GM12891 (cell line): ENCODE data around the gene TRAPPC3.

ENCODE experiments used
- PAX5 ChIP-seq: IDR thresholded peaks from 2 replicates; pipeline ENCODE4 v1.6.1; 2011; ENCODE audit warnings: low read length, moderate library complexity, mild to moderate bottlenecking; ENCODE audit not compliant: insufficient read depth, severe bottlenecking
- POLR2A ChIP-seq: IDR thresholded peaks from 2 replicates; pipeline ENCODE4 v1.6.1; 2011; ENCODE audit warnings: low read depth, low read length, control low read depth
- POLR2AphosphoS5 ChIP-seq: IDR thresholded peaks from 2 replicates; pipeline ENCODE4 v1.6.1; 2011; ENCODE audit warnings: low read depth, low read length, control low read depth
- POU2F2 ChIP-seq: IDR thresholded peaks from 2 replicates; pipeline ENCODE4 v1.6.1; 2011; ENCODE audit warnings: low read depth, mild to moderate bottlenecking, control low read depth, low read length, moderate library complexity
- SPI1 ChIP-seq: IDR thresholded peaks from 2 replicates; pipeline ENCODE4 v1.6.1; 2011; ENCODE audit warnings: low read depth, low read length, control low read depth
- TAF1 ChIP-seq: IDR thresholded peaks from 2 replicates; pipeline ENCODE4 v1.6.1; 2011; ENCODE audit warnings: low read depth, low read length, control low read depth

DNA sequence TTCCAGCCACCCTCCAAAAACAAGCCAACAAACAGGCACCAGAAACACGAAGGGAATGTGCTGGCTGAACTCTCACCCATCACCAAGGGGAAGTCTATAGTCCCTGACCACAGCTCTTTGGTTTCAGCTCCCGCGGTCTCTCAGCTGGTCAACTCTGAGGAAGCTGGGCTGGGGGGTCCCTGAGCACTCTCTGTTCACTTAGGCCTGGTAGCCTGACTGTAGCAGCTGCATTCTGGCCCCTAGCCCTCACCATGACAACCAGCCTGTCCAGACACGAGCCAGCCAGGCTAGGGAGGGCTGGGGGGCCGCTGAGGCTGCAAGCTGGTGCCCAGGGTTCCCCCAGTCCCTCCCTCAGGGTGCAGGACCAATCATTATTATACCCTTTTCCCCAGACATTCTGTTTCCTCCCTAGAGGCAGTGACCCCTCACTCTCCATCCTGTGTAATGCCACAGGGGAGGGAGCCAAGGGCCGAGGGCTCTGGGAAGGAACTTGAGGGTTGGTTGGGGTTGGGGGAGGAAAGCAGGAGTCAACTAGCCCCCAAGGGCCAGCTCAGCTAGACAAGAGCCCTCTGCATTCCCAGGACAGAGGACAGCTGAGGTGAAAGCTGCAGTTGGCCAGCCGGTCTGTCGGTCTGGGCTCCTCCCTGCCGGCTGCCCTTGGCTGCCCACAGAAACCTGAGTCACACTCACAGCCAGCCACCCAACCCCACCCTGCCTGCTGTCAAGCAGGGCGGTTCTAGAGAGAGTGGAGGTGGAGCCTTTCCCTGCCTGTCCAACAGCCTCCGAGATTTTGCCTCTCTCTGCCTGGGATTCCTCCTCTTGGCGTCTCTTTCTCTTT is 1.2 kb upstream of the TRAPPC3 start:
- TF ChIP-seq PAX5 (no peak), POLR2AphosphoS5 (no peak), TAF1 (no peak), POLR2A (no peak), SPI1 (peak; percentile 47; the same call in 1 of the 2 replicates), POU2F2 (0 out of 2 replicates have a peak, but pooled peaks have one; percentile 7)
